HFFc6 (cell line): Measurements from ENCODE around the gene PRKG1. TPM values are rescaled to one million over a fixed set of nuclear protein-coding genes. Genes with fewer than 3 reads are reported as not detected.
A peak's percentile ranks its signal among the peaks of the same experiment; 100 is the strongest.

ENCODE experiments used
- DNase-seq: peaks from one replicate; pipeline ENCODE4 v3.0.0-alpha.2; 2018
- H3K27ac Mint-ChIP-seq: 2 replicates; pipeline ENCODE4 v1.8.0; 2020; ENCODE audit warnings: mild to moderate bottlenecking, mixed read lengths
- H3K27me3 Mint-ChIP-seq: 2 replicates; pipeline ENCODE4 v1.8.0; 2021; ENCODE audit warnings: mild to moderate bottlenecking, moderate library complexity, mixed read lengths; ENCODE audit not compliant: insufficient read depth
- H3K36me3 Mint-ChIP-seq: 2 replicates; pipeline ENCODE4 v1.8.0; 2021; ENCODE audit warnings: low read depth, mixed read lengths
- H3K4me1 Mint-ChIP-seq: 2 replicates; pipeline ENCODE4 v1.8.0; 2020; ENCODE audit warnings: low read depth, mixed read lengths
- H3K4me3 Mint-ChIP-seq: 2 replicates; pipeline ENCODE4 v1.8.0; 2020; ENCODE audit warnings: mild to moderate bottlenecking, moderate library complexity, mixed read lengths
- H3K9me3 Mint-ChIP-seq: 2 replicates; pipeline ENCODE4 v1.8.0; 2020; ENCODE audit warnings: mild to moderate bottlenecking, mixed read lengths
- CTCF ChIP-seq: fragments of 200-600 bp; sonication (generic); IDR thresholded peaks from 2 replicates; pipeline ENCODE4 v1.5.0; 2021; ENCODE audit warnings: antibody characterized with exemption, mild to moderate bottlenecking
- total RNA-seq, 6 experiments: library from RNA; stranded (reverse); fragmentation: NEBNext Ultra II Directional; extraction: Animal tissue kit (Norgen Biotek cat#: 25700); gene quantifications; 2 replicates in 1 of 6; 3 replicates in 5 of 6; pipeline ENCODE4 v1.2.3, GENCODE V29; 2021

The PRKG1 gene
- total RNA-seq, 6 experiments from 2014 or later: 9.3 to 10.1 (median 9.8) TPM

- Mint-ChIP-seq H3K27me3 (no peaks in the 10 kb centered on the region), H3K36me3 (no peaks in the 10 kb centered on the region), H3K4me3 (peak overlapping the region; percentile 74), H3K4me1 (peaks cover 17% of the 10 kb centered on the region), H3K27ac (peak overlapping the region; percentile 44), H3K9me3 (no peaks in the 10 kb centered on the region)
- TF ChIP-seq CTCF: no peak
- DNase-seq: peak; percentile 43
Observed at GRCh38 chr10:51937308-51938140, 863.2 kb downstream of the PRKG1 start.

GRCh38 chr10:51950371-51950995 is 876.2 kb downstream of the PRKG1 start:
- Mint-ChIP-seq H3K36me3 (no peaks in the 10 kb centered on the region), H3K4me3 (no peak overlapping the region), H3K27me3 (peaks cover 4% of the 10 kb centered on the region; the same call in 1 of the 2 replicates), H3K27ac (no peak overlapping the region), H3K9me3 (no peaks in the 10 kb centered on the region), H3K4me1 (no peaks in the 10 kb centered on the region)
- TF ChIP-seq CTCF: no peak
- no peak for DNase-seq

- Mint-ChIP-seq H3K36me3 (no peaks in the 10 kb centered on the region), H3K4me3 (no peak overlapping the region), H3K9me3 (no peaks in the 10 kb centered on the region), H3K27ac (no peak overlapping the region), H3K27me3 (peaks cover 4% of the 10 kb centered on the region; the same call in 1 of the 2 replicates), H3K4me1 (no peaks in the 10 kb centered on the region)
- TF ChIP-seq CTCF: no peak
- no peak for DNase-seq
Observed at GRCh38 chr10:51950996-51951555, 876.8 kb downstream of the PRKG1 start.

- no peak for DNase-seq
- Mint-ChIP-seq H3K36me3 (no peaks in the 10 kb centered on the region), H3K27me3 (peaks cover 4% of the 10 kb centered on the region; the same call in 1 of the 2 replicates), H3K27ac (no peak overlapping the region), H3K9me3 (no peaks in the 10 kb centered on the region), H3K4me1 (no peaks in the 10 kb centered on the region), H3K4me3 (no peak overlapping the region)
- no peak for TF ChIP-seq CTCF
Observed at GRCh38 chr10:51951601-51952000, 877.3 kb downstream of the PRKG1 start.

GRCh38 chr10:51952056-51952455 is 877.8 kb downstream of the PRKG1 start:
- Mint-ChIP-seq H3K9me3 (no peaks in the 10 kb centered on the region), H3K36me3 (no peaks in the 10 kb centered on the region), H3K27ac (no peak overlapping the region), H3K27me3 (peaks cover 4% of the 10 kb centered on the region; the same call in 1 of the 2 replicates), H3K4me1 (no peaks in the 10 kb centered on the region), H3K4me3 (no peak overlapping the region)
- no peak for DNase-seq
- no peak for TF ChIP-seq CTCF
